GM12878 (cell line): Measurements from ENCODE around the gene BCAN. TPM values are rescaled to one million over a fixed set of nuclear protein-coding genes. Genes with fewer than 3 reads are reported as not detected.
A peak's percentile ranks its signal among the peaks of the same experiment; 100 is the strongest.

Experiments used
- ATAC-seq: fragments of 200-7000 bp; cut with Tn5 transposase; 3 replicates; pipeline ENCODE4 v1.9.1; 2020; ENCODE audit warnings: mild to moderate bottlenecking, moderate library complexity
- BruUV-seq: library from RNA; stranded (reverse); fragments of 400-500 nt; replicated peaks from 2 replicates; lab custom pipeline; 2021; lab: Mats Ljungman, UMichigan
- CTCF ChIA-PET: fragments of 300-600 bp; sonication (Branson Sonifier 250); formaldehyde crosslinking; extraction: SDS; loops from one replicate; lab custom pipeline; 2021; ENCODE audit warnings: inconsistent platforms; lab: Yijun Ruan, JAX
- POLR2A ChIA-PET: fragments of 350-600 bp; formaldehyde crosslinking; extraction: SDS; loops from one replicate; lab custom pipeline; 2021; ENCODE audit warnings: inconsistent platforms; lab: Charles Lee
- RAD21 ChIA-PET: fragments of 300-600 bp; sonication (Branson Sonifier 250); formaldehyde crosslinking; loops from one replicate; lab custom pipeline; 2023; ENCODE audit warnings: antibody characterized with exemption; ENCODE audit not compliant: unreplicated experiment; lab: Charles Lee
- SMC1A ChIA-PET: fragments of 300-600 bp; sonication (Branson Sonifier 250); formaldehyde crosslinking; loops from one replicate; lab custom pipeline; 2023; ENCODE audit not compliant: unreplicated experiment, uncharacterized antibody; lab: Charles Lee
- DNase-seq: peaks from one replicate; pipeline ENCODE4 v3.0.0-alpha.2; 2011; ENCODE audit warnings: low read depth, low spot score
- FAIRE-seq: peaks from 3 replicates; lab custom pipeline; 2011; peaks lifted over from hg19 to GRCh38; lab: Jason Lieb, UNC
- H2AFZ ChIP-seq: 2 replicates; pipeline ENCODE4 v1.6.0; 2011; ENCODE audit warnings: low read depth, low read length, control low read depth; ENCODE audit not compliant: control insufficient read depth
- H3K27ac ChIP-seq: 2 replicates; pipeline ENCODE4 v1.5.1; 2011; ENCODE audit warnings: control low read depth; ENCODE audit not compliant: control insufficient read depth, insufficient read depth
- H3K27me3 ChIP-seq, 2 experiments: replicated peaks in 1 of 2; 2 replicates each; pipeline versions ENCODE4 v1.6.0 to v1.6.1; 2011; ENCODE audit warnings: low read length in 1 of 2; ENCODE audit not compliant: control insufficient read depth in 2 of 2, insufficient read depth in 2 of 2
- H3K36me3 ChIP-seq, 2 experiments: 2 replicates each; pipeline ENCODE4 v1.5.1; 2011; ENCODE audit warnings: low read length in 1 of 2; ENCODE audit not compliant: control insufficient read depth in 2 of 2, insufficient read depth in 2 of 2
- H3K4me1 ChIP-seq: 2 replicates; pipeline ENCODE4 v1.6.1; 2011; ENCODE audit warnings: mild to moderate bottlenecking, low read length, moderate library complexity, mixed read lengths; ENCODE audit not compliant: control insufficient read depth, insufficient read depth
- H3K4me2 ChIP-seq: 2 replicates; pipeline ENCODE4 v1.6.0; 2011; ENCODE audit warnings: control low read depth; ENCODE audit not compliant: control insufficient read depth, insufficient read depth
- H3K4me3 ChIP-seq: fragments of 200-600 bp; sonication (generic); 2 replicates; pipeline ENCODE4 v1.5.1; 2016
- H3K79me2 ChIP-seq: 2 replicates; pipeline ENCODE4 v1.6.0; 2011; ENCODE audit warnings: low read length; ENCODE audit not compliant: control insufficient read depth, insufficient read depth
- H3K9ac ChIP-seq: 2 replicates; pipeline ENCODE4 v1.8.0; 2011; ENCODE audit warnings: low read length, control low read depth, mixed read lengths; ENCODE audit not compliant: control insufficient read depth, insufficient read depth
- H3K9me3 ChIP-seq: replicated peaks from 3 replicates; pipeline ENCODE4 v1.5.1; 2011; ENCODE audit warnings: mild to moderate bottlenecking, low read length; ENCODE audit not compliant: control insufficient read depth, insufficient read depth
- H4K20me1 ChIP-seq: 2 replicates; pipeline ENCODE4 v1.6.0; 2011; ENCODE audit not compliant: control insufficient read depth, insufficient read depth
- CHD2 ChIP-seq: IDR thresholded peaks from 2 replicates; pipeline ENCODE4 v1.6.1; 2011; ENCODE audit warnings: low read depth, low read length, improper control_type of control experiment, borderline replicate concordance
- HDAC6 ChIP-seq: fragments of 200-600 bp; sonication (generic); IDR thresholded peaks from one replicate; pipeline ENCODE4 v1.8.0; 2017; ENCODE audit warnings: antibody characterized with exemption; ENCODE audit not compliant: unreplicated experiment
- SUZ12 ChIP-seq: fragments of 200-600 bp; sonication (generic); IDR thresholded peaks from one replicate; pipeline ENCODE4 v1.6.1; 2018; ENCODE audit warnings: antibody characterized with exemption, mild to moderate bottlenecking; ENCODE audit not compliant: unreplicated experiment
- ZNF207 ChIP-seq: fragments of 450-650 bp; IDR thresholded peaks from 2 replicates; pipeline ENCODE4 v1.6.1; 2014; ENCODE audit warnings: antibody characterized with exemption, mild to moderate bottlenecking, borderline replicate concordance
- WGBS: methylation state at CpG from one replicate; pipeline ENCODE4 v1.1.6; 2016; ENCODE audit warnings: low lambda C conversion rate; ENCODE audit not compliant: insufficient replicate concordance, insufficient coverage; ENCODE audit errors: missing lambda C conversion rate; 5-methylcytosine and 5-hydroxymethylcytosine counted together
- in situ Hi-C: fragments of 300-500 bp; cut with MboI; formaldehyde crosslinking; loops from 9 replicates; pipeline ENCODE4 v1.14.3; 2018; ENCODE audit warnings: mixed read lengths
- intact Hi-C: fragments of 100-400 bp; cut with micrococcal nuclease; formaldehyde crosslinking; loops from one replicate; pipeline ENCODE4 v1.14.2; 2022; ENCODE audit not compliant: unreplicated experiment
- polyA plus RNA-seq, 11 experiments: library from polyadenylated mRNA; depleted of rRNA in 4 of 11; unstranded in 6 of 11; stranded (reverse) in 5 of 11; fragments of >200 nt; fragmentation: Nextera tagmentation in 4 of 11; fragmentation: Illumina TruSeq in 1 of 11; extraction: Ambion mirVana in 4 of 11; extraction: Trizol in 1 of 11; gene quantifications; 1 replicate in 1 of 11; 2 replicates in 10 of 11; pipeline versions ENCODE4 v1.2.1 to v1.2.3, GENCODE V29; 2011 to 2016; ENCODE audit warnings: inconsistent platforms in 2 of 11, missing spikeins in 2 of 11, low read depth in 1 of 11
- total RNA-seq, 4 experiments: library from RNA; depleted of rRNA in 3 of 4; stranded (reverse); fragments of >200 nt in 3 of 4; fragmentation: Illumina TruSeq in 1 of 4; extraction: Trizol in 1 of 4; gene quantifications; 2 replicates each; pipeline versions ENCODE4 v1.2.1 to v1.2.3, GENCODE V29; 2013 to 2021

The BCAN gene
- total and polyA plus RNA-seq, 10 of the 15 experiments (the other 5 are each of a cell fraction or from before 2014, with no cell fraction given) = 0.05 to 1.3 (median 0.18) TPM; not detected in 1

- Histone ChIP-seq H3K27ac (no peak overlapping the region), H3K9ac (no peak overlapping the region), H3K36me3 (no peaks in the 10 kb centered on the region), H3K4me1 (peaks cover 9% of the 10 kb centered on the region), H3K79me2 (no peaks in the 10 kb centered on the region), H4K20me1 (no peaks in the 10 kb centered on the region), H3K9me3 (no peaks in the 10 kb centered on the region), H2AFZ (no peak overlapping the region), H3K4me3 (no peak overlapping the region), H3K27me3 (peaks cover 16 to 21% of the 10 kb centered on the region in 2 experiments), H3K4me2 (no peak overlapping the region)
- intact Hi-C loops (no loop called here), in situ Hi-C loops (no loop called here)
- no peak for ATAC-seq
- FAIRE-seq = no peak
- ChIA-PET RAD21 (interaction anchor here (0.7 to 5.8 kb wide), 6 partner anchors 11 to 89 kb away, joined by 3 to 58 read pairs (median 4); no protein-coding TSS in a partner anchor), POLR2A (interaction anchor here (0.7 to 1.4 kb wide), 2 partner anchors 15 to 17 kb away, joined by 3 to 4 read pairs; no protein-coding TSS in a partner anchor), SMC1A (interaction anchor here (1.2 to 4.0 kb wide), 3 partner anchors 14 to 50 kb away, joined by 3 to 33 read pairs (median 3); no protein-coding TSS in a partner anchor), CTCF (interaction anchor here (0.6 to 12.9 kb wide), 8 partner anchors 11 to 221 kb away, joined by 3 to 192 read pairs (median 4); no protein-coding TSS in a partner anchor)
- no peak for DNase-seq
- TF ChIP-seq HDAC6 (peak; percentile 70), ZNF207 (no peak)
- no TSS peak for BruUV-seq
- 51% methylated on average over 47 of the region's 49 CpGs for WGBS
Measured at GRCh38 chr1:156676114-156676819, 34.4 kb downstream of the BCAN start.

- SMC1A ChIA-PET = interaction anchor here (0.6 to 4.0 kb wide), 4 partner anchors 15 to 324 kb away, joined by 3 to 33 read pairs (median 3); no protein-coding TSS in a partner anchor
- H3K4me1 ChIP-seq = peaks cover 9% of the 10 kb centered on the region
- no peaks in the 10 kb centered on the region for H4K20me1 ChIP-seq
- no TSS peak for BruUV-seq
- RAD21 ChIA-PET = interaction anchor here (0.6 to 5.8 kb wide), 7 partner anchors 12 to 90 kb away, joined by 3 to 58 read pairs (median 3); no protein-coding TSS in a partner anchor
- no peak within 1 kb of the TSS for H3K9ac ChIP-seq
- H3K9me3 ChIP-seq = no peaks in the 10 kb centered on the region
- no peak for FAIRE-seq
- in situ Hi-C loops = no loop called here
- WGBS = 39% methylated on average over 59 of the region's 70 CpGs
- CTCF ChIA-PET = interaction anchor here (0.6 to 12.9 kb wide), 11 partner anchors 12 to 221 kb away, joined by 3 to 192 read pairs (median 10); partner anchors contain the start of genes ISG20L2 and METTL25B
- peaks cover 16 to 21% of the 10 kb centered on the region in 2 experiments for H3K27me3 ChIP-seq
- POLR2A ChIA-PET = interaction anchor here (1.4 kb wide), 1 partner anchor 17 kb away, joined by 4 read pairs; no protein-coding TSS in a partner anchor
- H3K79me2 ChIP-seq = no peaks in the 10 kb centered on the region
- peak within 1 kb of the TSS; percentile 22; the same call in 1 of the 2 replicates for H3K4me2 ChIP-seq
- no peak for DNase-seq
- H2AFZ ChIP-seq = peak within 1 kb of the TSS; percentile 52
- peak; percentile 83 for TF ChIP-seq SUZ12
- TF ChIP-seq CHD2 = no peak
- H3K27ac ChIP-seq = no peak within 1 kb of the TSS
- H3K36me3 ChIP-seq = no peaks in the 10 kb centered on the region
- H3K4me3 ChIP-seq = no peak within 1 kb of the TSS
- ATAC-seq = no peak
- intact Hi-C loops = no loop called here
Measured at GRCh38 chr1:156676820-156677615, 35.1 kb downstream of the BCAN start, which contains the start of gene NES. Gene NES, minus strand, starts transcription at chr1:156677407. Its CDS starts 143 bp downstream, at chr1:156677264.
